GM12874 (cell line): ENCODE data around the gene CDYL2.

Experiments
- CTCF ChIP-seq: IDR thresholded peaks from 2 replicates; pipeline ENCODE4 v1.5.1; 2011; ENCODE audit warnings: low read depth, mild to moderate bottlenecking, control low read depth, low read length, moderate library complexity; ENCODE audit not compliant: insufficient read depth

Gene CDYL2

DNA sequence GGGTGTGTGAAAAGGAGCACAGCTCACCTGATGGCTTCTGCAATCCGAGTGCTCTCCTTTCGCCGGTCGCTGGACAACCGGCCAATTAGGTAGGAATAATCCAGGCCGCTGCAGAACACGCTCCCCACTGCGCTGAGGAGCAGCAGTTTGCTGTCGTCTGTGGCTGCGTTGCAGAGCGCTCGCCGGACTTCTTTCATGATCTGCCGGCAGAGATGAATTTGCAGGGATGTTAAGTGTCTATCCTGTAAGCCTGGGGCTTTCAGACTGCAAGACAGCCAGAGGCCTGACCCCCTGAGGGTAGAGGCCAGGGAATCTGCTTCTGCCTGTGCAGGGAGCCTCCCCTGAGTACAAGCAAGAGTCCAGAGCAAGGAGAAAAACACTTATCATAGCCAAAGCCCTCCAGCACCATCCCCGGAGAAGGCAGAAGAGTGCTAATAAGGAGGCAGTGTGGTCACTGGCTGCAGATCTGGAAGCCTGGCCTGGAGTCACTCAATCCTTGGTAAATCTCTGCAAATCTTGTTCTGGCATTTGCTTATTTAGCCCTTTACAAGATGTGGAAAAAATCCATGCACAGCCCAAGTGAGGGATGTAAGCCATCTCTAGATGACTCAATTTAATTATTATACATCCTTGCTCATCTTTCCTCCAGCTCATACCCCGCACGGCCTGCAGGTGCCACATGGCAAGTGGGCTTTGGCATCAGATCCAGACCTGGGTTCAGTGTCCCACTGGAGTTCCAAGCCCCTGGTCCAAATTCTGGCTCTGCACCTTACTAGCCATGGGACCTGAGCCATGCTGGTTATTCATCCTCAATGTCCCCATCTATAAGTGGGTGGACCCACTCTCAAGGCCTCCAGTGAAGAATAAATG is 183.4 kb downstream of the CDYL2 start:
- no peak for TF ChIP-seq CTCF

GRCh38 chr16:80619824-80620223 is 184.6 kb downstream of the CDYL2 start:
- TF ChIP-seq CTCF = no peak

GRCh38 chr16:80618862-80619648 is 185.3 kb downstream of the CDYL2 start:
- TF ChIP-seq CTCF = no peak

- TF ChIP-seq CTCF = no peak
Observed at GRCh38 chr16:80616362-80616761, 188.0 kb downstream of the CDYL2 start.

DNA sequence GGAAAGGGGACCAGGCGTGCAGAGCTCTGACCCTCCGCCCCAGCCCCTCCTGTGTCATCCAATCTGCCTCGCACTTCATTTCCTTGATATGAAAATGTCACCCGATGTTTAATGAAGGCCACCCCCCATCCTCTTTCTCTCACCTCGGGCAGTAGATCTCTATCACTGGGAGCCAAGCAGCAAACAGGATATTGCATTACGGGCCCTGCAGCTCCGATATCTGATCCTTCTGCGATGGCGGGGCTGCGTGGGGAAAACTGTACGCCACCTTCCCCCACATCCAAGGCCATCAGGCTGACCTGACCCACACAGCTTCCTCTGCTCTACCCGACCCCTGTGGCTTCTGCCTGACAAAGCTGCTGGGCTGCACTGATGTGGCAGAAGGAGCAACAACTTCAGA is 188.7 kb downstream of the CDYL2 start:
- TF ChIP-seq CTCF = no peak

DNA sequence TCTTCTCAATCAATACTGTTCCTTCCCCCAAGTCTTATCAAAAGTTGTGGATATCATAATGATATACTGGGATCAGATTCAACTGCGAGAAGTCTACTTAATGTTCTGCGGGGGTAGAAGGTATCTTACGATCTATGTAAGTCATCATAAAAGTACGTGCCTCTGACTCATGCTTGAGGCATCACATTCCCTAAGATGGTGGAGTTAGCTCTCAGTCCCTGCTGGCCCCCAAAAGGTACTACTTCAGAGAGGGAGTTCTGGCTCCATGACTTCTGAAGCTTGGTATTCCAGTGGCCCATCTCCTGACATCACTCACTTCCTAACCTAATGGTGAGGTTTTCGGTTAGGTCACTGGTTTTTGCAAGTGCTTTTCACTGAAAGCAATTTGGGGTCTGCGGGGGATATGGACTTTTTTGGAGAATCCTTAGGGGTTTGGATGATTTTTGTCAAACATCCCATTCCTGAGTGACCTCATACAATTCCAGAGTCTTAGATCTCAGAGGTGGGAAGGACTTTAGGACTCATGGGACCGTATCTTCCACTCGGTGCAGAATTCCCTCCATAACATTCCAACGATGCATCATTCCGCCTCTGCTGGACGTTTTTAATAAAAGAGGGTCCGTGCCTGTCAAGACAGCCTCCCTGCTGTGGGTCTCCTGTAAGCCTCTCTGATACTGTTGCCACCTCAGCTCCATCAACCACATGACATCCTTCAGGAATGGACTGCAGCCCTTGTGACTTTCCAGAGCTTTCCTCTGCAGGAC is 189.3 kb downstream of the CDYL2 start:
- TF ChIP-seq CTCF = no peak
